Astrocyte of the hippocampus (primary cell): Measurements from ENCODE around the gene CORO2B.
A peak's percentile ranks its signal among the peaks of the same experiment; 100 is the strongest.

Experiments used
- DNase-seq: peaks from one replicate; pipeline ENCODE4 v3.0.0; 2011; ENCODE audit warnings: low read depth, low spot score

The CORO2B gene

GRCh38 chr15:68697711-68698690 lies 119.2 kb downstream of the CORO2B start:
- DNase-seq, result no peak

GRCh38 chr15:68698708-68699107 lies 119.9 kb downstream of the CORO2B start:
- DNase-seq, result no peak

- DNase-seq, result no peak
Measured at GRCh38 chr15:68699124-68699880, 120.5 kb downstream of the CORO2B start.

GRCh38 chr15:68699881-68700454 lies 121.2 kb downstream of the CORO2B start:
- no peak for DNase-seq

- peak; percentile 88 for DNase-seq
Measured at GRCh38 chr15:68700455-68701123, 121.8 kb downstream of the CORO2B start.

GRCh38 chr15:68701886-68702285 lies 123.1 kb downstream of the CORO2B start:
- DNase-seq, result no peak

- DNase-seq, result no peak
Measured at GRCh38 chr15:68704496-68705021, 125.8 kb downstream of the CORO2B start.

- no peak for DNase-seq
Measured at GRCh38 chr15:68706256-68706655, 127.5 kb downstream of the CORO2B start.

GRCh38 chr15:68706931-68707330 lies 128.1 kb downstream of the CORO2B start:
- DNase-seq, result no peak

- DNase-seq, result no peak
Measured at GRCh38 chr15:68707386-68707785, 128.6 kb downstream of the CORO2B start.

GRCh38 chr15:68709876-68710275 lies 131.1 kb downstream of the CORO2B start:
- no peak for DNase-seq

GRCh38 chr15:68710536-68710935 lies 131.7 kb downstream of the CORO2B start:
- DNase-seq, result no peak

- no peak for DNase-seq
Measured at GRCh38 chr15:68711406-68711805, 132.6 kb downstream of the CORO2B start.

- no peak for DNase-seq
Measured at GRCh38 chr15:68712886-68713285, 134.1 kb downstream of the CORO2B start.

GRCh38 chr15:68713874-68714273 lies 135.1 kb downstream of the CORO2B start:
- DNase-seq, result no peak

GRCh38 chr15:68715111-68715510 lies 136.3 kb downstream of the CORO2B start:
- DNase-seq, result no peak

- no peak for DNase-seq
Measured at GRCh38 chr15:68717951-68718350, 139.2 kb downstream of the CORO2B start.

- no peak for DNase-seq
Measured at GRCh38 chr15:68718468-68718867, 139.7 kb downstream of the CORO2B start.

GRCh38 chr15:68719051-68719450 lies 140.3 kb downstream of the CORO2B start:
- DNase-seq, result no peak

GRCh38 chr15:68719672-68720071 lies 140.9 kb downstream of the CORO2B start:
- DNase-seq, result peak; percentile 30

- DNase-seq, result no peak
Measured at GRCh38 chr15:68721886-68722285, 143.1 kb downstream of the CORO2B start.
